GM12878 (cell line): ENCODE results near the gene CARMIL3. TPM values are rescaled to one million over a fixed set of nuclear protein-coding genes. Genes with fewer than 3 reads are reported as not detected.

ENCODE experiments used
- ATAC-seq: fragments of 200-7000 bp; cut with Tn5 transposase; 3 replicates; pipeline ENCODE4 v1.9.1; 2020; ENCODE audit warnings: mild to moderate bottlenecking, moderate library complexity
- BruUV-seq: library from RNA; stranded (reverse); fragments of 400-500 nt; replicated peaks from 2 replicates; lab custom pipeline; 2021; lab: Mats Ljungman, UMichigan
- CTCF ChIA-PET: fragments of 300-600 bp; sonication (Branson Sonifier 250); formaldehyde crosslinking; extraction: SDS; loops from one replicate; lab custom pipeline; 2021; ENCODE audit warnings: inconsistent platforms; lab: Yijun Ruan, JAX
- POLR2A ChIA-PET: fragments of 350-600 bp; formaldehyde crosslinking; extraction: SDS; loops from one replicate; lab custom pipeline; 2021; ENCODE audit warnings: inconsistent platforms; lab: Charles Lee
- RAD21 ChIA-PET: fragments of 300-600 bp; sonication (Branson Sonifier 250); formaldehyde crosslinking; loops from one replicate; lab custom pipeline; 2023; ENCODE audit warnings: antibody characterized with exemption; ENCODE audit not compliant: unreplicated experiment; lab: Charles Lee
- SMC1A ChIA-PET: fragments of 300-600 bp; sonication (Branson Sonifier 250); formaldehyde crosslinking; loops from one replicate; lab custom pipeline; 2023; ENCODE audit not compliant: unreplicated experiment, uncharacterized antibody; lab: Charles Lee
- DNase-seq: peaks from one replicate; pipeline ENCODE4 v3.0.0-alpha.2; 2011; ENCODE audit warnings: low read depth, low spot score
- FAIRE-seq: peaks from 3 replicates; lab custom pipeline; 2011; peaks lifted over from hg19 to GRCh38; lab: Jason Lieb, UNC
- H2AFZ ChIP-seq: 2 replicates; pipeline ENCODE4 v1.6.0; 2011; ENCODE audit warnings: low read depth, low read length, control low read depth; ENCODE audit not compliant: control insufficient read depth
- H3K27ac ChIP-seq: 2 replicates; pipeline ENCODE4 v1.5.1; 2011; ENCODE audit warnings: control low read depth; ENCODE audit not compliant: control insufficient read depth, insufficient read depth
- H3K27me3 ChIP-seq, 2 experiments: replicated peaks in 1 of 2; 2 replicates each; pipeline versions ENCODE4 v1.6.0 to v1.6.1; 2011; ENCODE audit warnings: low read length in 1 of 2; ENCODE audit not compliant: control insufficient read depth in 2 of 2, insufficient read depth in 2 of 2
- H3K36me3 ChIP-seq, 2 experiments: 2 replicates each; pipeline ENCODE4 v1.5.1; 2011; ENCODE audit warnings: low read length in 1 of 2; ENCODE audit not compliant: control insufficient read depth in 2 of 2, insufficient read depth in 2 of 2
- H3K4me1 ChIP-seq: 2 replicates; pipeline ENCODE4 v1.6.1; 2011; ENCODE audit warnings: mild to moderate bottlenecking, low read length, moderate library complexity, mixed read lengths; ENCODE audit not compliant: control insufficient read depth, insufficient read depth
- H3K4me2 ChIP-seq: 2 replicates; pipeline ENCODE4 v1.6.0; 2011; ENCODE audit warnings: control low read depth; ENCODE audit not compliant: control insufficient read depth, insufficient read depth
- H3K4me3 ChIP-seq: fragments of 200-600 bp; sonication (generic); 2 replicates; pipeline ENCODE4 v1.5.1; 2016
- H3K79me2 ChIP-seq: 2 replicates; pipeline ENCODE4 v1.6.0; 2011; ENCODE audit warnings: low read length; ENCODE audit not compliant: control insufficient read depth, insufficient read depth
- H3K9ac ChIP-seq: 2 replicates; pipeline ENCODE4 v1.8.0; 2011; ENCODE audit warnings: low read length, control low read depth, mixed read lengths; ENCODE audit not compliant: control insufficient read depth, insufficient read depth
- H3K9me3 ChIP-seq: replicated peaks from 3 replicates; pipeline ENCODE4 v1.5.1; 2011; ENCODE audit warnings: mild to moderate bottlenecking, low read length; ENCODE audit not compliant: control insufficient read depth, insufficient read depth
- H4K20me1 ChIP-seq: 2 replicates; pipeline ENCODE4 v1.6.0; 2011; ENCODE audit not compliant: control insufficient read depth, insufficient read depth
- SKIL ChIP-seq: fragments of 450-650 bp; IDR thresholded peaks from 2 replicates; pipeline ENCODE4 v1.6.1; 2017; ENCODE audit warnings: mild to moderate bottlenecking, low read depth, inconsistent platforms; ENCODE audit not compliant: poor library complexity, severe bottlenecking
- WGBS: methylation state at CpG from one replicate; pipeline ENCODE4 v1.1.6; 2016; ENCODE audit warnings: low lambda C conversion rate; ENCODE audit not compliant: insufficient replicate concordance, insufficient coverage; ENCODE audit errors: missing lambda C conversion rate; 5-methylcytosine and 5-hydroxymethylcytosine counted together
- in situ Hi-C: fragments of 300-500 bp; cut with MboI; formaldehyde crosslinking; loops from 9 replicates; pipeline ENCODE4 v1.14.3; 2018; ENCODE audit warnings: mixed read lengths
- intact Hi-C: fragments of 100-400 bp; cut with micrococcal nuclease; formaldehyde crosslinking; loops from one replicate; pipeline ENCODE4 v1.14.2; 2022; ENCODE audit not compliant: unreplicated experiment
- polyA plus RNA-seq, 11 experiments: library from polyadenylated mRNA; depleted of rRNA in 4 of 11; unstranded in 6 of 11; stranded (reverse) in 5 of 11; fragments of >200 nt; fragmentation: Nextera tagmentation in 4 of 11; fragmentation: Illumina TruSeq in 1 of 11; extraction: Ambion mirVana in 4 of 11; extraction: Trizol in 1 of 11; gene quantifications; 1 replicate in 1 of 11; 2 replicates in 10 of 11; pipeline versions ENCODE4 v1.2.1 to v1.2.3, GENCODE V29; 2011 to 2016; ENCODE audit warnings: inconsistent platforms in 2 of 11, missing spikeins in 2 of 11, low read depth in 1 of 11
- total RNA-seq, 4 experiments: library from RNA; depleted of rRNA in 3 of 4; stranded (reverse); fragments of >200 nt in 3 of 4; fragmentation: Illumina TruSeq in 1 of 4; extraction: Trizol in 1 of 4; gene quantifications; 2 replicates each; pipeline versions ENCODE4 v1.2.1 to v1.2.3, GENCODE V29; 2013 to 2021
- TF ChIP-seq, protein P1 (sequence below): IDR thresholded peaks from 2 replicates; pipeline ENCODE4 v1.6.1; 2012; ENCODE audit warnings: low read depth, low read length, improper control_type of control experiment
- TF ChIP-seq, protein P2 (sequence below): fragments of 450-650 bp; formaldehyde crosslinking; IDR thresholded peaks from 2 replicates; pipeline ENCODE4 v1.5.0; 2022; ENCODE audit warnings: mild to moderate bottlenecking, missing genetic modification characterization

CARMIL3 gene
- total and polyA plus RNA-seq, 10 of the 15 experiments (the other 5 are each of a cell fraction or from before 2014, with no cell fraction given): 0.09 to 0.32 (median 0.25) TPM; not detected in 3

GRCh38 chr14:24089890-24090289 is 38.1 kb downstream of the CARMIL3 start:
- TF ChIP-seq, protein P1, sequence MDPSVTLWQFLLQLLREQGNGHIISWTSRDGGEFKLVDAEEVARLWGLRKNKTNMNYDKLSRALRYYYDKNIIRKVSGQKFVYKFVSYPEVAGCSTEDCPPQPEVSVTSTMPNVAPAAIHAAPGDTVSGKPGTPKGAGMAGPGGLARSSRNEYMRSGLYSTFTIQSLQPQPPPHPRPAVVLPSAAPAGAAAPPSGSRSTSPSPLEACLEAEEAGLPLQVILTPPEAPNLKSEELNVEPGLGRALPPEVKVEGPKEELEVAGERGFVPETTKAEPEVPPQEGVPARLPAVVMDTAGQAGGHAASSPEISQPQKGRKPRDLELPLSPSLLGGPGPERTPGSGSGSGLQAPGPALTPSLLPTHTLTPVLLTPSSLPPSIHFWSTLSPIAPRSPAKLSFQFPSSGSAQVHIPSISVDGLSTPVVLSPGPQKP: no peak
- no peak for TF ChIP-seq SKIL
- TF ChIP-seq, protein P2, sequence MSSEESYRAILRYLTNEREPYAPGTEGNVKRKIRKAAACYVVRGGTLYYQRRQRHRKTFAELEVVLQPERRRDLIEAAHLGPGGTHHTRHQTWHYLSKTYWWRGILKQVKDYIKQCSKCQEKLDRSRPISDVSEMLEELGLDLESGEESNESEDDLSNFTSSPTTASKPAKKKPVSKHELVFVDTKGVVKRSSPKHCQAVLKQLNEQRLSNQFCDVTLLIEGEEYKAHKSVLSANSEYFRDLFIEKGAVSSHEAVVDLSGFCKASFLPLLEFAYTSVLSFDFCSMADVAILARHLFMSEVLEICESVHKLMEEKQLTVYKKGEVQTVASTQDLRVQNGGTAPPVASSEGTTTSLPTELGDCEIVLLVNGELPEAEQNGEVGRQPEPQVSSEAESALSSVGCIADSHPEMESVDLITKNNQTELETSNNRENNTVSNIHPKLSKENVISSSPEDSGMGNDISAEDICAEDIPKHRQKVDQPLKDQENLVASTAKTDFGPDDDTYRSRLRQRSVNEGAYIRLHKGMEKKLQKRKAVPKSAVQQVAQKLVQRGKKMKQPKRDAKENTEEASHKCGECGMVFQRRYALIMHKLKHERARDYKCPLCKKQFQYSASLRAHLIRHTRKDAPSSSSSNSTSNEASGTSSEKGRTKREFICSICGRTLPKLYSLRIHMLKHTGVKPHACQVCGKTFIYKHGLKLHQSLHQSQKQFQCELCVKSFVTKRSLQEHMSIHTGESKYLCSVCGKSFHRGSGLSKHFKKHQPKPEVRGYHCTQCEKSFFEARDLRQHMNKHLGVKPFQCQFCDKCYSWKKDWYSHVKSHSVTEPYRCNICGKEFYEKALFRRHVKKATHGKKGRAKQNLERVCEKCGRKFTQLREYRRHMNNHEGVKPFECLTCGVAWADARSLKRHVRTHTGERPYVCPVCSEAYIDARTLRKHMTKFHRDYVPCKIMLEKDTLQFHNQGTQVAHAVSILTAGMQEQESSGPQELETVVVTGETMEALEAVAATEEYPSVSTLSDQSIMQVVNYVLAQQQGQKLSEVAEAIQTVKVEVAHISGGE (CRISPR knock-in tag): no peak
- no peak overlapping the region for H3K9ac ChIP-seq
- WGBS: 93% methylated on average over 4 of the region's 6 CpGs
- no peak overlapping the region for H3K4me3 ChIP-seq
- no peaks in the 10 kb centered on the region for H3K36me3 ChIP-seq
- intact Hi-C loops: loop anchor here (1.0 to 5.0 kb wide), 3 partner anchors 32 to 207 kb away; partner anchors contain the start of genes DHRS1 and NOP9
- ATAC-seq: no peak
- POLR2A ChIA-PET: interaction anchor here (1.0 to 6.6 kb wide), 5 partner anchors 15 to 71 kb away, joined by 3 to 79 read pairs (median 6); partner anchors contain the start of genes DCAF11, IRF9 and NRL
- DNase-seq: no peak
- H3K79me2 ChIP-seq: peaks cover 10% of the 10 kb centered on the region
- 0 out of 2 replicates have a peak, but pooled peaks cover 3% of the 10 kb centered on the region for H3K4me1 ChIP-seq
- no peak for FAIRE-seq
- SMC1A ChIA-PET: interaction anchor here (0.8 to 9.2 kb wide), 19 partner anchors 9 to 152 kb away, joined by 3 to 195 read pairs (median 5); partner anchors contain the start of genes DCAF11, IRF9, NRL and TINF2
- no peaks in the 10 kb centered on the region for H4K20me1 ChIP-seq
- no peaks in the 10 kb centered on the region for H3K27me3 ChIP-seq
- RAD21 ChIA-PET: interaction anchor here (0.7 to 9.1 kb wide), 11 partner anchors 9 to 244 kb away, joined by 3 to 153 read pairs (median 4); partner anchors contain the start of genes IRF9, PSME2 and RNF31
- in situ Hi-C loops: loop anchor here (5.0 kb wide), 3 partner anchors 33 to 113 kb away; no protein-coding TSS in a partner anchor
- no TSS peak for BruUV-seq
- no peaks in the 10 kb centered on the region for H3K9me3 ChIP-seq
- CTCF ChIA-PET: interaction anchor here (0.6 to 11.2 kb wide), 23 partner anchors 9 to 162 kb away, joined by 3 to 294 read pairs (median 7); partner anchors contain the start of genes CARMIL3, DCAF11, IRF9 and NRL
- H3K27ac ChIP-seq: no peak overlapping the region
- H3K4me2 ChIP-seq: no peak overlapping the region
- no peak overlapping the region for H2AFZ ChIP-seq
